H1 (cell line): ENCODE measurements around the gene FAM98A. TPM values are rescaled to one million over a fixed set of nuclear protein-coding genes. Genes with fewer than 3 reads are reported as not detected.
A peak's percentile ranks its signal among the peaks of the same experiment; 100 is the strongest.

Experiments used
- CTCF ChIA-PET: fragments of 300-600 bp; sonication (Branson Sonifier 250); formaldehyde crosslinking; loops from one replicate; lab custom pipeline; 2021; ENCODE audit not compliant: partially characterized antibody; lab: Charles Lee
- POLR2A ChIA-PET: fragments of 300-600 bp; sonication (Branson Sonifier 250); formaldehyde crosslinking; loops from one replicate; lab custom pipeline; 2021; ENCODE audit warnings: inconsistent platforms; ENCODE audit not compliant: partially characterized antibody; lab: Charles Lee
- DNase-seq, 2 experiments: peaks; one replicate each; pipeline versions ENCODE4 v3.0.0 to v3.0.0-alpha.2; 2010 to 2022; ENCODE audit warnings: low spot score in 2 of 2, low read depth in 1 of 2, mixed read lengths in 1 of 2
- FAIRE-seq: peaks from 2 replicates; lab custom pipeline; 2011; peaks lifted over from hg19 to GRCh38; lab: Jason Lieb, UNC
- H2AFZ ChIP-seq: 2 replicates; pipeline ENCODE4 v1.8.1; 2012; ENCODE audit warnings: low read length, inconsistent platforms
- H2AK5ac ChIP-seq: 2 replicates; pipeline ENCODE4 v1.6.1; 2013; ENCODE audit warnings: low read depth, low read length
- H2BK120ac ChIP-seq: replicated peaks from 2 replicates; pipeline ENCODE3; 2013; ENCODE audit warnings: low read depth, low read length, inconsistent platforms
- H2BK12ac ChIP-seq: 2 replicates; pipeline ENCODE4 v1.6.1; 2013; ENCODE audit warnings: low read depth, low read length
- H2BK15ac ChIP-seq: 2 replicates; pipeline ENCODE4 v1.6.1; 2013; ENCODE audit warnings: low read length
- H2BK20ac ChIP-seq: 2 replicates; pipeline ENCODE4 v1.6.1; 2013; ENCODE audit warnings: low read length
- H2BK5ac ChIP-seq: 2 replicates; pipeline ENCODE4 v1.6.1; 2013; ENCODE audit warnings: low read depth, low read length
- H3K14ac ChIP-seq: 2 replicates; pipeline ENCODE4 v1.6.1; 2013; ENCODE audit warnings: inconsistent platforms; ENCODE audit not compliant: insufficient read length
- H3K18ac ChIP-seq: 2 replicates; pipeline ENCODE4 v1.6.1; 2013; ENCODE audit warnings: low read length; ENCODE audit errors: extremely low read depth
- H3K23ac ChIP-seq: 2 replicates; pipeline ENCODE4 v1.6.1; 2013; ENCODE audit warnings: inconsistent platforms; ENCODE audit not compliant: insufficient read length
- H3K23me2 ChIP-seq: 2 replicates; pipeline ENCODE4 v1.6.1; 2013; ENCODE audit warnings: low read depth, low read length
- H3K27ac ChIP-seq: 2 replicates; pipeline ENCODE4 v1.6.1; 2011; ENCODE audit warnings: low read depth, low read length, inconsistent platforms
- H3K27me3 ChIP-seq, 4 experiments: replicated peaks in 1 of 4; 1 replicate in 1 of 4; 2 replicates in 3 of 4; pipeline versions ENCODE4 v1.6.1 to v1.8.1; 2011 to 2013; ENCODE audit warnings: low read length in 3 of 4, mild to moderate bottlenecking in 3 of 4, inconsistent platforms in 2 of 4, mixed read lengths in 2 of 4, moderate library complexity in 1 of 4; ENCODE audit not compliant: control insufficient read depth in 3 of 4, insufficient read depth in 3 of 4; ENCODE audit errors: extremely low read depth in 1 of 4
- H3K36me3 ChIP-seq, 4 experiments: 2 replicates each; pipeline versions ENCODE4 v1.6.1 to v1.8.1; 2011 to 2013; ENCODE audit warnings: mild to moderate bottlenecking in 4 of 4, low read length in 3 of 4, moderate library complexity in 2 of 4, control low read depth in 1 of 4, inconsistent platforms in 1 of 4; ENCODE audit not compliant: insufficient read depth in 4 of 4, control insufficient read depth in 2 of 4
- H3K4ac ChIP-seq: replicated peaks from 2 replicates; pipeline ENCODE3; 2013; ENCODE audit warnings: low read length, low read depth, mixed read lengths, inconsistent platforms; ENCODE audit not compliant: insufficient read length
- H3K4me1 ChIP-seq, 4 experiments: replicated peaks in 1 of 4; 1 replicate in 1 of 4; 2 replicates in 3 of 4; pipeline versions ENCODE4 v1.6.1 to v1.8.1; 2011 to 2013; ENCODE audit warnings: low read length in 3 of 4, inconsistent platforms in 2 of 4, mixed read lengths in 1 of 4; ENCODE audit not compliant: insufficient read depth in 4 of 4, control insufficient read depth in 3 of 4
- H3K4me2 ChIP-seq, 2 experiments: 2 replicates each; pipeline versions ENCODE4 v1.6.1 to v1.8.1; 2011 to 2013; ENCODE audit warnings: low read depth in 2 of 2, low read length in 2 of 2, control low read depth in 1 of 2, inconsistent platforms in 1 of 2, mild to moderate bottlenecking in 1 of 2; ENCODE audit not compliant: insufficient read depth in 1 of 2
- H3K4me3 ChIP-seq, 4 experiments: fragments of 200-600, 300-600 bp in 1 of 4; sonication (generic), shearing (Covaris generic), sonication (Bioruptor Twin) in 1 of 4; 2 replicates each; pipeline versions ENCODE4 v1.5.1 to v1.8.1; 2011 to 2016; ENCODE audit warnings: low read length in 4 of 4, low read depth in 3 of 4, control low read depth in 2 of 4, inconsistent platforms in 2 of 4, mild to moderate bottlenecking in 2 of 4, mixed read lengths in 1 of 4, moderate library complexity in 1 of 4; ENCODE audit not compliant: insufficient read depth in 2 of 4; ENCODE audit errors: extremely low read depth in 1 of 4
- H3K56ac ChIP-seq: replicated peaks from 2 replicates; pipeline ENCODE3; 2013; ENCODE audit warnings: low read depth, mild to moderate bottlenecking, mixed read lengths, low read length, inconsistent platforms; ENCODE audit not compliant: insufficient read length
- H3K79me1 ChIP-seq: 2 replicates; pipeline ENCODE4 v1.6.1; 2013; ENCODE audit warnings: low read depth, low read length, control low read depth
- H3K79me2 ChIP-seq, 2 experiments: 2 replicates each; pipeline versions ENCODE4 v1.6.1 to v1.8.1; 2012 to 2013; ENCODE audit warnings: low read length in 2 of 2, mild to moderate bottlenecking in 2 of 2, inconsistent platforms in 1 of 2; ENCODE audit not compliant: insufficient read depth in 2 of 2, control insufficient read depth in 1 of 2
- H3K9ac ChIP-seq, 4 experiments: replicated peaks in 1 of 4; 1 replicate in 1 of 4; 2 replicates in 3 of 4; pipeline versions ENCODE4 v1.6.1 to v1.8.1; 2011 to 2013; ENCODE audit warnings: low read depth in 3 of 4, low read length in 3 of 4, control low read depth in 2 of 4, mild to moderate bottlenecking in 2 of 4, moderate library complexity in 2 of 4, inconsistent platforms in 1 of 4; ENCODE audit errors: extremely low read depth in 1 of 4
- H3K9me3 ChIP-seq, 2 experiments: 2 replicates each; pipeline versions ENCODE4 v1.6.1 to v1.8.1; 2012 to 2013; ENCODE audit warnings: mild to moderate bottlenecking in 2 of 2, moderate library complexity in 2 of 2, control low read depth in 1 of 2, inconsistent platforms in 1 of 2, low read depth in 1 of 2, low read length in 1 of 2, mixed read lengths in 1 of 2; ENCODE audit not compliant: insufficient read depth in 2 of 2
- H4K20me1 ChIP-seq, 2 experiments: replicated peaks in 1 of 2; 2 replicates each; pipeline versions ENCODE3 to v1.8.1; 2011 to 2013; ENCODE audit warnings: inconsistent platforms in 2 of 2, low read length in 2 of 2, mild to moderate bottlenecking in 1 of 2; ENCODE audit not compliant: insufficient read depth in 2 of 2, control insufficient read depth in 1 of 2
- H4K5ac ChIP-seq: 2 replicates; pipeline ENCODE4 v1.6.1; 2013; ENCODE audit warnings: low read length, low read depth, mixed read lengths, inconsistent platforms; ENCODE audit not compliant: insufficient read length
- H4K8ac ChIP-seq: 2 replicates; pipeline ENCODE4 v1.8.0; 2013; ENCODE audit warnings: mild to moderate bottlenecking, moderate library complexity, low read length, inconsistent platforms; ENCODE audit not compliant: insufficient read depth; ENCODE audit errors: extremely low read depth
- H4K91ac ChIP-seq: replicated peaks from 2 replicates; pipeline ENCODE3; 2013; ENCODE audit warnings: low read length, mixed read lengths, inconsistent platforms; ENCODE audit not compliant: insufficient read length
- CBX5 ChIP-seq: fragments of 300-800, 300-1000 bp; sonication (generic); IDR thresholded peaks from 2 replicates; pipeline ENCODE4 v1.7.1; 2016; ENCODE audit warnings: antibody characterized with exemption, low read length, low read depth
- CHD1 ChIP-seq: IDR thresholded peaks from 2 replicates; pipeline ENCODE4 v1.6.1; 2012; ENCODE audit warnings: low read depth, low read length, improper control_type of control experiment
- CTBP2 ChIP-seq: IDR thresholded peaks from 2 replicates; pipeline ENCODE4 v1.7.0; 2011; ENCODE audit warnings: borderline replicate concordance, mild to moderate bottlenecking, moderate library complexity, mixed read lengths, low read length; ENCODE audit not compliant: insufficient read depth, insufficient read length
- EP300 ChIP-seq, 2 experiments: IDR thresholded peaks; 1 replicate in 1 of 2; 2 replicates in 1 of 2; pipeline ENCODE4 v1.6.1; 2011 to 2012; ENCODE audit warnings: low read depth in 2 of 2, low read length in 2 of 2, mild to moderate bottlenecking in 2 of 2, borderline replicate concordance in 1 of 2, inconsistent platforms in 1 of 2, moderate library complexity in 1 of 2
- EZH2 ChIP-seq: fragments of 200-600 bp; sonication (generic); IDR thresholded peaks from 2 replicates; pipeline ENCODE4 v1.7.1; 2012; ENCODE audit warnings: low read depth, mild to moderate bottlenecking, moderate library complexity, low read length, inconsistent platforms; ENCODE audit not compliant: severe bottlenecking
- KDM1A ChIP-seq: fragments of 200-600, 300-600 bp; sonication (generic); IDR thresholded peaks from 2 replicates; pipeline ENCODE4 v1.7.1; 2016; ENCODE audit warnings: mild to moderate bottlenecking, low read length, borderline replicate concordance
- RBBP5 ChIP-seq: IDR thresholded peaks from 2 replicates; pipeline ENCODE4 v1.7.1; 2012; ENCODE audit warnings: low read depth, mild to moderate bottlenecking, inconsistent platforms, low read length, moderate library complexity, borderline replicate concordance
- SIN3A ChIP-seq, 2 experiments: IDR thresholded peaks in 1 of 2; conservative IDR thresholded peaks in 1 of 2; 2 replicates each; pipeline ENCODE4 v1.6.1; 2011 to 2012; ENCODE audit warnings: low read length in 2 of 2, improper control_type of control experiment in 1 of 2, low read depth in 1 of 2, mild to moderate bottlenecking in 1 of 2
- SIRT6 ChIP-seq: IDR thresholded peaks from one replicate; pipeline ENCODE4 v1.7.1; 2012; ENCODE audit warnings: low read length, inconsistent platforms
- TBP ChIP-seq: IDR thresholded peaks from 2 replicates; pipeline ENCODE4 v1.6.1; 2011; ENCODE audit warnings: low read depth, low read length, improper control_type of control experiment
- TEAD4 ChIP-seq: IDR thresholded peaks from 2 replicates; pipeline ENCODE4 v1.6.1; 2012; ENCODE audit warnings: low read depth, low read length, inconsistent platforms, mixed read lengths
- WGBS, 2 experiments: shearing (Covaris generic) in 1 of 2; methylation state at CpG; one replicate each; pipeline versions ENCODE4 v1.1.6 to v1.1.7; 2013 to 2015; ENCODE audit warnings: low lambda C conversion rate in 2 of 2, mixed read lengths in 2 of 2, inconsistent platforms in 1 of 2, low coverage in 1 of 2, missing lambda C conversion rate in 1 of 2; ENCODE audit not compliant: insufficient replicate concordance in 2 of 2, insufficient coverage in 1 of 2, insufficient read length in 1 of 2; ENCODE audit errors: extremely low coverage in 1 of 2, missing lambda C conversion rate in 1 of 2; 5-methylcytosine and 5-hydroxymethylcytosine counted together
- polyA plus RNA-seq, 7 experiments: library from polyadenylated mRNA; depleted of rRNA in 3 of 7; stranded (reverse) in 5 of 7; unstranded in 2 of 7; fragments of >200 nt in 5 of 7; fragments of 200-250 nt in 2 of 7; gene quantifications; 1 replicate in 5 of 7; 2 replicates in 1 of 7; 4 replicates in 1 of 7; pipeline versions ENCODE4 v1.2.1 to v1.2.3, GENCODE V29; 2011 to 2013; ENCODE audit warnings: missing spikeins in 2 of 7, mixed read lengths in 2 of 7
- total RNA-seq: library from RNA; stranded (reverse); fragmentation: NEBNext Ultra II Directional; extraction: Animal tissue kit (Norgen Biotek cat#: 25700); gene quantifications from 2 replicates; pipeline ENCODE4 v1.2.1, GENCODE V29; 2021

Gene FAM98A
- total and polyA plus RNA-seq, 2 of the 8 experiments (the other 6 are each of a cell fraction or from before 2014, with no cell fraction given) = 53.2 to 103 TPM

DNA sequence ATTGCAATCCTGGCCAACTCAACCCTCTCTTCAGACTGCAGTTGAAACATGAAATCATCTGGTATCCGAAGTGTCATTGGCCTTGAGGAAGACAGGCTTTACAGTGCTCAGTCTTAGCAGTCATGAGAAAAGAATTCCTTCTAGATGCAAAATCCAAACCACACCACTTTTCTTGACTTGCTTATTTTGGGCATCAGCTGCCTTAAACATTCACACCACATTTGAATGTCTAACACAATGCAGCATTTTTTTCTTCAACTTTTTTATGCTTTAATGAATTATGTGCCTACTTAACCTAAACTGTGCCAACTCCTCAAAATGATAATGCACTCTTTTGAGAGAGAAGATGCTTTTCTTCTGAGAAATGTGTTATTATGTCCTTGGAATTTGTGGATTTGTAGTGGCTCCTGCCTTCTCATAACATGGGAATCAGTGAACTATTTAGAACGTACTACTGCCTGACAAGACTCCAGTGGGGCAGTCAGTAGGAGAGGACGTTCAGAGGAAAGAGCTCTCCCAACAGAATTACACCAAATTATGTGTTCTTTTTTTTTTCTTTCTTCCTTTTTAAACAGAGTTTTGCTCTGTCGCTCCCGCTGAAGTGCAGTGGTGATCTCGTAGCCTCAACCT, 3.2 kb upstream of the FAM98A start:
- FAIRE-seq = no peak
- TF ChIP-seq EZH2 (no peak), EP300 (IDR thresholded peaks at IDR 0.05; ENCODE audit: borderline replicate concordance in 1 of 2, low read depth in 2 of 2, low read length in 2 of 2) (no peak), CHD1 (no peak), CTBP2 (no peak), SIRT6 (no peak), RBBP5 (no peak), CBX5 (no peak), SIN3A (conservative IDR thresholded peaks at IDR 0.05 in 1 of 2, IDR thresholded peaks at IDR 0.05 in 1 of 2; ENCODE audit: low read depth in 1 of 2, low read length in 2 of 2) (no peak), KDM1A (no peak), TEAD4 (no peak), TBP (no peak)

More for the DNA sequence above, 3.2 kb upstream of the FAM98A start:
- H3K27me3 ChIP-seq = no peaks in the 10 kb centered on the region
- peak overlapping the region; percentile 13 for H3K4ac ChIP-seq
- WGBS, 2 experiments = 94% methylated on average over 6 of the region's 6 CpGs; no CpG with 5 or more reads in 1 of the 2 experiments
- peaks cover 2 to 18% (median 16%) of the 10 kb centered on the region in 4 experiments for H3K4me1 ChIP-seq
- H2BK20ac ChIP-seq = peak overlapping the region; percentile 6
- H2AK5ac ChIP-seq = 0 out of 2 replicates have a peak overlapping the region, but pooled peaks have one; percentile 71
- peaks cover 10% of the 10 kb centered on the region for H3K23me2 ChIP-seq
- H3K4me2 ChIP-seq = peak overlapping the region in 1 of 2 experiments; percentile 22; a peak in 1 of 4 replicates
- peak overlapping the region; percentile 55; the same call in 1 of the 2 replicates for H2BK5ac ChIP-seq
- H3K79me2 ChIP-seq = peaks cover 0 to 39% of the 10 kb centered on the region in 2 experiments; a peak in 2 of 4 replicates
- no peaks in the 10 kb centered on the region; the same call in 1 of the 2 replicates for H3K79me1 ChIP-seq
- no peak overlapping the region for H2AFZ ChIP-seq
- ChIA-PET CTCF (interaction anchor here (0.6 to 1.7 kb wide), 2 partner anchors 19 to 200 kb away, joined by 4 read pairs; no protein-coding TSS in a partner anchor), POLR2A (no interaction called here)
- no peak overlapping the region for H4K8ac ChIP-seq
- H4K20me1 ChIP-seq = no peaks in the 10 kb centered on the region
- peak overlapping the region; percentile 79 for H4K91ac ChIP-seq
- DNase-seq = no peak
- H3K36me3 ChIP-seq = no peaks in the 10 kb centered on the region; a peak in 1 of 8 replicates
- no peak overlapping the region for H2BK120ac ChIP-seq
- H3K56ac ChIP-seq = no peak overlapping the region
- 0 out of 2 replicates have a peak overlapping the region, but pooled peaks have one; percentile 13 for H2BK15ac ChIP-seq
- no peak overlapping the region for H4K5ac ChIP-seq
- H3K27ac ChIP-seq = no peak overlapping the region
- H2BK12ac ChIP-seq = peak overlapping the region; percentile 97
- peak overlapping the region; percentile 44 for H3K18ac ChIP-seq
- H3K23ac ChIP-seq = no peak overlapping the region
- H3K9ac ChIP-seq = no peak overlapping the region; a peak in 1 of 7 replicates
- no peaks in the 10 kb centered on the region for H3K9me3 ChIP-seq
- no peak overlapping the region for H3K4me3 ChIP-seq
- no peak overlapping the region for H3K14ac ChIP-seq
